ENCODE data around the gene SHISA8.
A peak's percentile ranks its signal among the peaks of the same experiment; 100 is the strongest.
"Not testable (repeated sequence)": the region's sequence is repeated elsewhere in the genome, so short reads cannot be mapped to it uniquely, and the experiment has no call there.

Gene SHISA8

GRCh38 chr22:41915035-41915785 lies at the start of gene SHISA8:
TSS of gene SHISA8 (minus strand) at chr22:41915074. CDS start at chr22:41914667, 407 bp downstream.
- no peak for DNase-seq

- no peak for DNase-seq
Observed at GRCh38 chr22:41964112-41964491, 49.2 kb upstream of the SHISA8 start.

- DNase-seq = no peak
Observed at GRCh38 chr22:41963453-41964111, 48.7 kb upstream of the SHISA8 start.

- no peak for DNase-seq
Observed at GRCh38 chr22:41957941-41958556, 43.2 kb upstream of the SHISA8 start.

- DNase-seq = no peak
Observed at GRCh38 chr22:41952713-41953112, 37.8 kb upstream of the SHISA8 start.

- DNase-seq = no peak
Observed at GRCh38 chr22:41951898-41952474, 37.1 kb upstream of the SHISA8 start, which contains the start of gene SMIM45. TSS of gene SMIM45 (plus strand) at chr22:41952150.

- DNase-seq = no peak
Observed at GRCh38 chr22:41949297-41949965, 34.6 kb upstream of the SHISA8 start.

- DNase-seq = not testable (repeated sequence)
Observed at GRCh38 chr22:41948928-41949296, 34.0 kb upstream of the SHISA8 start.

GRCh38 chr22:41948142-41948541 lies 33.3 kb upstream of the SHISA8 start:
- no peak for DNase-seq

GRCh38 chr22:41947424-41948080 lies 32.7 kb upstream of the SHISA8 start:
- DNase-seq = no peak

GRCh38 chr22:41946629-41947423 lies 32.0 kb upstream of the SHISA8 start, which contains the start of gene CENPM:
TSS of gene CENPM (minus strand) at chr22:41947152. CDS start at chr22:41947076, 76 bp downstream.
- peak; percentile 71 for DNase-seq

- DNase-seq = no peak
Observed at GRCh38 chr22:41943661-41944209, 28.9 kb upstream of the SHISA8 start.

- DNase-seq = peak; percentile 29
Observed at GRCh38 chr22:41940832-41941765, 26.2 kb upstream of the SHISA8 start.

GRCh38 chr22:41939981-41940831 lies 25.3 kb upstream of the SHISA8 start:
- peak; percentile 59 for DNase-seq

GRCh38 chr22:41936894-41937169 lies 22.0 kb upstream of the SHISA8 start:
- DNase-seq = no peak

- DNase-seq = no peak
Observed at GRCh38 chr22:41935509-41935908, 20.6 kb upstream of the SHISA8 start.

- DNase-seq = no peak
Observed at GRCh38 chr22:41935015-41935351, 20.1 kb upstream of the SHISA8 start.

- no peak for DNase-seq
Observed at GRCh38 chr22:41934284-41935014, 19.6 kb upstream of the SHISA8 start.

All from NCI-H2029 treated with DMSO at 0.1 percent for 48 hours (cell line).